AG20443 (cell line): Measurements from ENCODE around the gene JAG2.

Source experiments
- DNase-seq: peaks from one replicate; pipeline ENCODE4 v3.0.0; 2012; ENCODE audit warnings: low spot score, mixed read lengths

JAG2 gene

DNA sequence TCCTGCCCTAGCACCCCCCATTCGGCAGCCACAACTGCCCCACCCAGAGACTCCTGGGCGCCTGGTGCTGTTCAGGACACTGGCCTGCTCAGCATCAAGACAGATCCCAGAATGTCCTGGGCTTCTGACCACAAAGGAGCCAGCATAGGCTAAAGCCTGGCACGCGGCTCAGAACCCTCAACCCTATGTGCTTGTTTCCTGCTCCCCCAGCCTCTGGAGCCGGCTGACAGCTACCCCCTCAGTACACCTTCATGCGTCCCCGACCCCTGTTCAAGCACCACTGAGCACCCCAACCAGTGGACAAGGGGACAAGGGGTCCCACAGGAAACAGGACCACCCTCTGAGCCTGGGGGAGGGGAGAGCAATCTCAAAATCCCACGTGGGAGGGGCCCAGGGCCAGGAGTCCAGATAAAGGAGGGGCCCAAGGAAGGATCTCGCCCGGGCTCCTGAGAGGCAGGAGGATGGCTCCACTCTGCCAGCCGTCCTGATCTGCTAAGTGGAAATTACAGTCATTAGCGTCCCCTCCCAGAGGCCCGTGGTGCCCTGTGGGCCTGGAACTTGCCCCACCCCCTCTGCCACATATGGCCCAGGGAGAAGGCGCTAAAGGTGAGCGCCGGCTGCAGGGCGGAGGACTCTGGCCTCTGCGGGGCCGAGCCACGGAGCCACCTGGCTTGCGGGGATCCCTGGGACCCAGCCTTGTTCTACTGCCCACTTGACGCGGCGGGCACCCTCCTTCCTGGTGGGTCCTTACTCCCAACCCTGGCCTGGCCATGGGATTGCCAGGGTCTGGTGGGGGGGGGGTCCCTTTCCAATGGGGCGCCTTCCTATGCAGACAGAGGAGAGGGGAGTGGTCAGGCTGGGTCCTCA is 76.2 kb downstream of the JAG2 start:
- no peak for DNase-seq

DNA sequence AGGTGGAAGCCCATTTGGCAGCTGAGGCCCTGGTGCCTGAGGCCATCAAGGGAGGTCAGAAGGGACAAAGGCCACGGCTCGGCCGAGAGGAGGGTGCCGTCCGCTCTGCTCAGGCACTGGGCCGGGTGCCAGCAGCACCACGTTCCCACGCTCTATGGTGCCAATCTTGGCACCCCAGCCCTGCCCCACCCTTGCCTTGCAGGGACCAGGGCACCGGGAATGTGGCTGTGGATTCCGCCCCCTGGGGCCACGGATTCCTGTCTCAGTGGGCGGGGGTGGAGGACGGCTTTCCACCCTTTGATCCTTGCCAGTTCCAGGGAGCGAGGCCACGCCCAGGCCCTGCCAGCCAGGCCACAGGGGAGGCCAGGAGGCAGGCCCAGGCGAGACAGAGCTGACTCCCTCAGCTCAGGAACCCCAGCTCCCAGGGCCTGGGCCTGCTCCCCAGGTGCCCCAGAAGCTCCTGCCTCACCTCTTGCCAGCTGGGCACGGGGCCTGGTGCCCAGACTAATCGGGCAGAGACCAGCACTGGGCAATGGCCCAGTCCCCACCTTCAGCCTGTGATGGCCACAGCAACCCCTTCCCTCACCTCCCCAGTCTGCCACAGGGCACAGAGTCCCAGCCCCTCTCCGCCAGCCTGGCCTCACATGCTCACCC is 76.9 kb downstream of the JAG2 start:
- DNase-seq = peak; percentile 69

DNA sequence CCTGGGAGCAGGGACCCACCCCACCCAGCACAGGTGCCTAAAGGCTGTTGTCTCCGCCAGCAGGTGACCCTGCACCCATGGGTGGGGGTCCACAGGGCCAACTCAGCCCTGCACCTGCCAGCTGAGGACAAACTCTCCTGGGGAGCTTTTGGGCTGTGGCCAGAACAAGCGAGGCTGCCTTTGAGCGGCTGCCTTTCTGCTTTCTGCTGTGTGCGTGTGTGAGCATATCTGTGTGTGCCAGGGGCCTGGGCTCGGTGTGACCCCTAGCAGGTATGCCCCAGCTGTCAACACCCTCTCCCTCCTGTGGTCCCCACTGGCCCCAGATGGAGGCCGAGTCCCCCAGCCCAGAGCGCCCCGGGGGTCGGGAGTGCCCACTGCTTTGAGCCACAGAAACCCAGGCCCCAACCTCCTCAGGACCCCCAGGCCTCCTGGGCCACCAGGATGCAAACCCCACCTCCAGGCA is 77.5 kb downstream of the JAG2 start:
- DNase-seq = no peak
